Neural cell (in vitro differentiated cells): ENCODE data around the gene SPDL1. TPM values are rescaled to one million over a fixed set of nuclear protein-coding genes. Genes with fewer than 3 reads are reported as not detected.

ENCODE experiments used
- H2AFZ ChIP-seq: fragments of 200-600, 300-800 bp; sonication (generic), shearing (Covaris generic); 2 replicates; pipeline ENCODE4 v1.6.0; 2014; ENCODE audit warnings: low read depth, mild to moderate bottlenecking, antibody characterized with exemption, low read length, moderate library complexity
- H3F3A ChIP-seq: fragments of 200-600 bp; shearing (Covaris generic); 2 replicates; pipeline ENCODE4 v1.6.1; 2016; ENCODE audit warnings: mild to moderate bottlenecking, moderate library complexity, mixed read lengths, antibody characterized with exemption, low read length; ENCODE audit not compliant: insufficient read depth, poor library complexity, severe bottlenecking
- H3K27ac ChIP-seq: fragments of 200-600, 300-800 bp; sonication (generic), shearing (Covaris generic); 2 replicates; pipeline ENCODE4 v1.5.1; 2014; ENCODE audit warnings: mild to moderate bottlenecking, low read length, moderate library complexity
- H3K27me3 ChIP-seq: fragments of 300-800, 200-600 bp; sonication (generic), shearing (Covaris generic); 2 replicates; pipeline ENCODE4 v1.6.0; 2014; ENCODE audit warnings: mild to moderate bottlenecking, low read depth, low read length, moderate library complexity; ENCODE audit not compliant: insufficient read depth
- H3K36me3 ChIP-seq: fragments of 300-800, 200-600 bp; sonication (generic), shearing (Covaris generic); 2 replicates; pipeline ENCODE4 v1.5.1; 2014; ENCODE audit warnings: mild to moderate bottlenecking, antibody characterized with exemption, low read length, moderate library complexity; ENCODE audit not compliant: insufficient read depth
- H3K4me2 ChIP-seq: fragments of 300-800, 200-600 bp; sonication (generic), shearing (Covaris generic); 2 replicates; pipeline ENCODE4 v1.6.0; 2014; ENCODE audit warnings: mild to moderate bottlenecking, low read length
- H3K4me3 ChIP-seq: fragments of 300-800, 200-600 bp; sonication (generic), shearing (Covaris generic); 2 replicates; pipeline ENCODE4 v1.5.1; 2014; ENCODE audit warnings: mild to moderate bottlenecking, low read length, moderate library complexity
- H3K79me2 ChIP-seq: fragments of 200-600 bp; shearing (Covaris generic); replicated peaks from 2 replicates; pipeline ENCODE4 v1.6.0; 2014; ENCODE audit warnings: mild to moderate bottlenecking, low read length, moderate library complexity; ENCODE audit not compliant: insufficient read depth
- H3K9ac ChIP-seq: fragments of 300-800, 200-600 bp; sonication (generic), shearing (Covaris generic); 2 replicates; pipeline ENCODE4 v1.6.1; 2016; ENCODE audit warnings: mild to moderate bottlenecking, low read length, mixed read lengths
- H3K9me2 ChIP-seq: fragments of 200-600 bp; shearing (Covaris generic); 2 replicates; pipeline ENCODE4 v1.6.1; 2016; ENCODE audit warnings: mild to moderate bottlenecking, low read length, mixed read lengths; ENCODE audit not compliant: insufficient read depth
- H3K9me3 ChIP-seq: fragments of 200-600, 300-800 bp; sonication (generic), shearing (Covaris generic); 2 replicates; pipeline ENCODE4 v1.6.1; 2016; ENCODE audit warnings: mild to moderate bottlenecking, mixed run types, low read length, moderate library complexity, mixed read lengths
- H4K20me1 ChIP-seq: fragments of 200-600 bp; shearing (Covaris generic); 2 replicates; pipeline ENCODE4 v1.6.1; 2016; ENCODE audit warnings: mild to moderate bottlenecking, mixed run types; ENCODE audit not compliant: insufficient read depth
- EP300 ChIP-seq: fragments of 450-650 bp; conservative IDR thresholded peaks from 2 replicates; pipeline ENCODE4 v1.6.1; 2014; ENCODE audit warnings: antibody characterized with exemption, mild to moderate bottlenecking, moderate library complexity; ENCODE audit not compliant: poor library complexity, severe bottlenecking
- EZH2 ChIP-seq: fragments of 200-600, 300-800 bp; shearing (Covaris generic), sonication (generic); IDR thresholded peaks from 2 replicates; pipeline ENCODE4 v1.6.1; 2014; ENCODE audit warnings: antibody characterized with exemption, low read length, borderline replicate concordance, mild to moderate bottlenecking; ENCODE audit not compliant: insufficient read depth, poor library complexity, severe bottlenecking
- MXI1 ChIP-seq: fragments of 450-650 bp; conservative IDR thresholded peaks from 2 replicates; pipeline ENCODE4 v1.6.1; 2014; ENCODE audit warnings: antibody characterized with exemption, mild to moderate bottlenecking; ENCODE audit not compliant: poor library complexity, severe bottlenecking
- POLR2AphosphoS5 ChIP-seq: IDR thresholded peaks from 2 replicates; pipeline ENCODE4 v1.6.1; 2012
- RAD21 ChIP-seq: fragments of 450-650 bp; conservative IDR thresholded peaks from 2 replicates; pipeline ENCODE4 v1.6.1; 2014; ENCODE audit warnings: antibody characterized with exemption, mild to moderate bottlenecking, moderate library complexity
- REST ChIP-seq: IDR thresholded peaks from 2 replicates; pipeline ENCODE4 v1.6.1; 2012; ENCODE audit warnings: borderline replicate concordance
- SMC3 ChIP-seq: fragments of 450-650 bp; conservative IDR thresholded peaks from 2 replicates; pipeline ENCODE4 v1.6.1; 2014; ENCODE audit warnings: antibody characterized with exemption, mild to moderate bottlenecking, moderate library complexity; ENCODE audit not compliant: poor library complexity
- TAF1 ChIP-seq: IDR thresholded peaks from 2 replicates; pipeline ENCODE4 v1.6.1; 2012; ENCODE audit warnings: low read depth
- polyA plus RNA-seq: library from polyadenylated mRNA; depleted of rRNA; stranded (reverse); fragments of >200 nt; gene quantifications from 2 replicates; pipeline ENCODE4 v1.2.3, GENCODE V29; 2014
- TF ChIP-seq, protein P1 (sequence below): fragments of 450-650 bp; IDR thresholded peaks from 2 replicates; pipeline ENCODE4 v1.5.1; 2014; ENCODE audit warnings: antibody characterized with exemption, mild to moderate bottlenecking, moderate library complexity; ENCODE audit not compliant: poor library complexity, severe bottlenecking

Gene SPDL1
- polyA plus RNA-seq, 1 donor from 2014 or later: 26.6 TPM

DNA sequence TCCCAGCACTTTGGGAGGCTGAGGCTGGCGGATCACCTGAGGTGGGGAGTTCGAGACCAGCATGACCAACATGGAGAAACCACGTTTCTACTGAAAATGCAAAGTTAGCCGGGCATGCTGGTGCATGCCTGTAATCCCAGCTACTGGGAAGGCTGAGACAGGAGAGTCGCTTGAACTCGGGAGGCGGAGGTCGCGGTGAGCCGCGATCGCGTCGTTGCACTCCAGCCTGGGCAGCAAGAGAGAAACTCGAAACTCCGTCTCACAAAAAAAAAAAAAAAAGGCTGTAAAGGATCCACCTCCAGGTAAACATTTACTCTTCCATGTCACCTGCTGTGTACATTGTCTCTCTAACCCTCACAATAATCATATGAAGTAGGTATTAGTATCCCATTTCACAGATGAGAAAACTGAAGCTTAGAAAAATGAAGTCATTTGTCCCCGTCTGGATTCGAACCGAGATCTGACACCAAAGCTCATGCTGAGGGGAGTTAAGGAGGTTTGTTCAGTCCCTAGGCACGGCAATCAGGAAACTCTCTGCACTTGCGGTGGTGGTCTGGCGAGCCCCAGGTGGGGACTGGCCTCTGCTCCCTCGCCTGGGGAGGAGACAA lies 53.0 kb downstream of the SPDL1 start:
- no peaks in the 10 kb centered on the region for H3K36me3 ChIP-seq
- no peaks in the 10 kb centered on the region for H4K20me1 ChIP-seq
- H3K79me2 ChIP-seq: no peaks in the 10 kb centered on the region
- H3K4me2 ChIP-seq: no peak overlapping the region
- no peak overlapping the region for H3K9ac ChIP-seq
- H3K9me2 ChIP-seq: no peaks in the 10 kb centered on the region
- no peak overlapping the region for H3K27ac ChIP-seq
- H2AFZ ChIP-seq: no peak overlapping the region
- H3K9me3 ChIP-seq: no peaks in the 10 kb centered on the region
- peaks cover 14% of the 10 kb centered on the region for H3K27me3 ChIP-seq
- no peak overlapping the region for H3K4me3 ChIP-seq
- TF ChIP-seq SMC3 (no peak), REST (no peak), POLR2AphosphoS5 (no peak), TAF1 (no peak), MXI1 (no peak), RAD21 (no peak), EZH2 (no peak), EP300 (no peak)
- TF ChIP-seq, protein P1, sequence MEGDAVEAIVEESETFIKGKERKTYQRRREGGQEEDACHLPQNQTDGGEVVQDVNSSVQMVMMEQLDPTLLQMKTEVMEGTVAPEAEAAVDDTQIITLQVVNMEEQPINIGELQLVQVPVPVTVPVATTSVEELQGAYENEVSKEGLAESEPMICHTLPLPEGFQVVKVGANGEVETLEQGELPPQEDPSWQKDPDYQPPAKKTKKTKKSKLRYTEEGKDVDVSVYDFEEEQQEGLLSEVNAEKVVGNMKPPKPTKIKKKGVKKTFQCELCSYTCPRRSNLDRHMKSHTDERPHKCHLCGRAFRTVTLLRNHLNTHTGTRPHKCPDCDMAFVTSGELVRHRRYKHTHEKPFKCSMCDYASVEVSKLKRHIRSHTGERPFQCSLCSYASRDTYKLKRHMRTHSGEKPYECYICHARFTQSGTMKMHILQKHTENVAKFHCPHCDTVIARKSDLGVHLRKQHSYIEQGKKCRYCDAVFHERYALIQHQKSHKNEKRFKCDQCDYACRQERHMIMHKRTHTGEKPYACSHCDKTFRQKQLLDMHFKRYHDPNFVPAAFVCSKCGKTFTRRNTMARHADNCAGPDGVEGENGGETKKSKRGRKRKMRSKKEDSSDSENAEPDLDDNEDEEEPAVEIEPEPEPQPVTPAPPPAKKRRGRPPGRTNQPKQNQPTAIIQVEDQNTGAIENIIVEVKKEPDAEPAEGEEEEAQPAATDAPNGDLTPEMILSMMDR: no peak
- no peaks in the 10 kb centered on the region for H3F3A ChIP-seq

GRCh38 chr5:169637085-169637548 lies 53.5 kb downstream of the SPDL1 start, which contains the start of gene DOCK2:
TSS of gene DOCK2 (plus strand) at chr5:169637275. CDS start at chr5:169637327, 52 bp downstream.
- Histone ChIP-seq H3K27ac (no peak within 1 kb of the TSS), H3F3A (no peaks in the 10 kb centered on the region), H3K9ac (no peak within 1 kb of the TSS), H2AFZ (no peak within 1 kb of the TSS), H3K9me2 (no peaks in the 10 kb centered on the region), H3K79me2 (no peaks in the 10 kb centered on the region), H3K36me3 (no peaks in the 10 kb centered on the region), H3K27me3 (peaks cover 14% of the 10 kb centered on the region), H3K4me3 (no peak within 1 kb of the TSS), H4K20me1 (no peaks in the 10 kb centered on the region), H3K4me2 (no peak within 1 kb of the TSS), H3K9me3 (no peaks in the 10 kb centered on the region)
- TF ChIP-seq TAF1 (no peak), REST (no peak), POLR2AphosphoS5 (no peak), RAD21 (no peak), EZH2 (no peak), EP300 (no peak), SMC3 (no peak), MXI1 (no peak)
- TF ChIP-seq, protein P1: no peak
